ENCODE measurements around the gene ZNF444.

Gene ZNF444

DNA sequence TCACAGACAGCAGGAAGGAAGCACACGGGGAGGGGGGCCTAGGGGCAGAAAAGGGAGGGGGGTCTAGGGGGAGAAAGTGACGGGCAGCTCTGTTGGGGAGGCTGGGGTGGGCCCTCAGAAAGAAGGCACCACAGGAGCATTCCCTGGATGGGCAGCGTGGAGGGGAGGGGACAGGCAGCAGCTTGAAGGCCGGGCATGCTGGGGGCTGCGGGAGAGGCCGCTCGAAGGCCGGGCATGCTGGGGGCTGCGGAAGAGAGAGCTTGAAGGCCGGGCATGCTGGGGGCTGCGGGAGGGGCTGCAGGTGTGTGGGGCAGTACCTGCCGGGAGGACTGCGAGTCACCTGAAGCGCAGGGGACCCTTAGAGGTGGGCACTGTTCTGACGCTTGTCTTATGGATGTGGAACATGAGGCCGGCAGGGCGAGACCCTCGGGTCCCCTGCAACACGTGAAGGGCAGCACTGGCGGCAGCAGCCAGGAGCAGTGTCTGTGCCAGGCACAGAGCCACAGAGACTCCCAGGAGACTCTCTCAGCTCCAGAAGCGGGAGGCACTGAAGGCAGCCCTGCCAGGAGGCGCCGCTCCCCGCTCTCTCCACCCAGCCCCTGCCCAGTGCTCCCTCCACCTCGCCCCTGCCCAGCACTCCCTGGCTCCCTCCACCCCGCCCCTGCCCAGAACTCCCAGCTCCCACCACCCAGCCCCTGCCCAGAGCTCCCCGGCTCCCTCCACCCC, 33.3 kb upstream of the ZNF444 start:
- no peak for DNase-seq

GRCh38 chr19:56108447-56109195, 32.5 kb upstream of the ZNF444 start:
- no peak for DNase-seq

GRCh38 chr19:56109226-56109625, 31.9 kb upstream of the ZNF444 start:
- no peak for DNase-seq

GRCh38 chr19:56110515-56111448, 30.3 kb upstream of the ZNF444 start:
- DNase-seq, result no peak

DNA sequence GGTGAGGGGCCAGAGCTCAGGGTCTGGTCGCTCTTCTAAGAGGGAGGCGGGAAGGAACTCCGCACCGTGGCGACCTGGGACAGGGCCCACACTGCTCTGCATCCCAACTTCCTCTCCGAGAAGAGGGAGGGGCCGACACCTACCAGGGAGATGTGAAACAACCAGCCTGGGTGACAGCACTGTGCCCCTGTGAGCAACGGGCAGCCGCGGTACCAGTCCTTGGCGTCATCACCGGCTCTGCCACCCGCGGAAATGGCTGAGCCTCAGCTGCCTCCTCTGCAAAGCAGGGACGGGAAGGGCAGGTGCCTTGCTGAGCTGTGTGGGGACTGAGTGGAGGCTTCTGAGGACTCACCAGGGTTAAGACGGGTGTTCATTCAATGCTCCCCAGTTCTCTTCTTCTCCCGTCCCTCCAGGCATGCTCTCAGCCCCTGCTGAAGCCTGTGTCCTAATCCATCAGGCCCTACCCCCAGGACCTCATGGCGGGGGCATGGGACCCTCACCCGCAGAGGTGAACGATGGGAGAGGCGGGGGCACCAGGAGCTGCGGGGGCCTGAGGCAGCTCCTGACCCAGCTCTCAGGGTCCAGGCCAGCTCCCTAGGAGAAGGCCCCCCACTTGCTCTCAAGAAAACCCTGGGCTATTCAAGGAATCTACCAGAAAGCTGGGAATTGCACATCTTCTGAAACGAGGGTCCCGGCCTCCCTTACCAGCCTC, 29.3 kb upstream of the ZNF444 start:
- no peak for DNase-seq

DNA sequence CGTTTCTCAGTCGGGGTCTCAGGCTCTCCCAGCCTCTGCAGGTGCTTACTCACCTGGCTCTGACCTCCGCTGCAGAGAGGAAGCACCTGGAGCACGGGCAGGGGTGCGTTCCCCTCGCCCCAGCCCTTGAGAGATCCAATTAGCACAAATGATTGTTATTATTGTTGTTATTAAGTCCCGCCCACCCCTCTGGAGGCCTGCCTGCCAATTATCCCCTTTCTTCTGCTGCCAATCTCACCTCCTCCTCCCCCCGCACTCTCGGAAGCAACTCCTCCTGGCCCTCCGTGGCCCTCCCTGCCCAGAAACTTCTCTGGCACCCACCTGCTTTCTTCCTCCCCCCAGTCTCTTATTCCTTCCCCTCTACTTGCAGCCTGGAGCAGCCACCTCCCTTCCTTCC, 28.8 kb upstream of the ZNF444 start:
- DNase-seq, result no peak

DNA sequence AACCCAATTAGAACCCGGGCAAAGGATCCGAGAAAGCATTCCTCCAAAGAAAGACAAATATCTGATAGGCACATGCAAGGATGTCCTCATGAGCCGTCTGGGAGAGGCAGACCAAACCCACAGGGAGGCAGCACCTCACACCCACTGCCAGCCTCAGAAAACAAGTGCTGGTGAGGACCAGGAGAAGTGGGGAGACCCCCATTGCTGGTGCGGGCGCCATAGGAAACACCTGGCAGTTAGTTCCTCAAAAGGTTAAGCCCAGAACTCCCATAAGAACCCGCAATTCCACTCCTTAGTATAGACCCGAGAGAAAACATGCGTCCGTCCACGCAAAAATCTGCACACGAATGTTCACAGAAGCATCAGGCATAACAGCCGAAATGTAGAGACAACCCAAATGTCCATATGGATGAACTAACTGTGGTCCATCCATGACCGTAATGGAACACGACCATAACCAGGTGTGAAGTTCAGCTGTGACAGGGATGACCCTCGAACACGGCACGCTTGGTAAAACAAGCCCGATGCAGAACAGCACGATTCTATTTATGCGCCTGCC, 27.9 kb upstream of the ZNF444 start:
- no peak for DNase-seq

DNA sequence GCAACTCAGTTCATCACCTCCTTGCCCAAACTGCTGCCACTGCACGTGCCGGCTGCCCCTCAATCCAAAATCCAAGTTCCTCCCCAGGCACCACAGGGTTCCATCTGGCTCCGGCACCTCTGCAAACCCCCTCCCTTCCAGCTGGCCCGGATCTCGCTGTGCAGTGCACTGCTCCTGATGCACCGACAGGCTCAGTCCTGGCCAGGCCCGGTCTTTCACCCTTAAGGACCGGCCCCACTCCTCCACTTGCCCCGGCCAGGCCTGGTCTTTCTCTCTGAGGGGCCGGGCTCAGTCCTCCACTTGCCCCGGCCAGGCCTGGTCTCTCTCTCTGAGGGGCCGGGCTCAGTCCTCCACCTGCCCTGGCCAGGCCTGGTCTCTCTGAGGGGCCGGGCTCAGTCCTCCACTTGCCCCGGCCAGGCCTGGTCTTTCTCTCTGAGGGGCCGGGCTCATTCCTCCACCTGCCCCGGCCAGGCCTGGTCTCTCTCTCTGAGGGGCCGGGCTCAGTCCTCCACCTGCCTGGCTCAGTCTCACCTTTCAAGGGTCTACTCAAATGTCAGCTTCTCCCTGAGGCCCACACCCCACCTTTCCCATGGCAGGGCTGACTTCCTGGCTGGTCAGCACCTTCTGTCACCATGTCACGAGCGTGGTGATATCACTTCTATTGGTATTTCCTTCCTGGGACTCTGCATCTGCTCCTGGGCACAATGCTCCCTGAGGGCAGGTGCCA, 26.9 kb upstream of the ZNF444 start:
- DNase-seq, result no peak

- DNase-seq, result no peak
Observed at GRCh38 chr19:56114778-56115110, 26.3 kb upstream of the ZNF444 start.

- no peak for DNase-seq
Observed at GRCh38 chr19:56115490-56115889, 25.6 kb upstream of the ZNF444 start.

GRCh38 chr19:56116606-56117005, 24.5 kb upstream of the ZNF444 start:
- no peak for DNase-seq

GRCh38 chr19:56117376-56117884, 23.7 kb upstream of the ZNF444 start:
- no peak for DNase-seq

DNA sequence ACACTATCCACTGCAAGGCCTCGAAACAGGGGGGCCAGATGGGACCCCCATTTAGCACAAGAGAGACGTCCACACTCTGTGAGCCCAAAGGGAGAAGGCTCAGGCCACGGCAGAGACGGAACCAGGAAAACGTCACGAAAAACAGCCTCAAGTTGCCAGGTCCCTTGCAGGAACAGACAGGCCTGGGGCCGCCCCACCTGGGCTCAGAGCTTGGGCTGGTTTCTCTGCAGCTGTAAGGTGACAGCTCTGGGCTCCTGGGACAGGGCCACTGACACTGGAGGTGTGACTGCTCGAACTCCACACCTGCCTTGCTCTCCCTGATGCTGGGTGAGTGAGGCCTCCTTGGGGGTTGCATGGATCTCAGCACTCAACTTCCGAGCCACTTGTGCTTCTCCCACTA, 23.2 kb upstream of the ZNF444 start:
- DNase-seq, result no peak

DNA sequence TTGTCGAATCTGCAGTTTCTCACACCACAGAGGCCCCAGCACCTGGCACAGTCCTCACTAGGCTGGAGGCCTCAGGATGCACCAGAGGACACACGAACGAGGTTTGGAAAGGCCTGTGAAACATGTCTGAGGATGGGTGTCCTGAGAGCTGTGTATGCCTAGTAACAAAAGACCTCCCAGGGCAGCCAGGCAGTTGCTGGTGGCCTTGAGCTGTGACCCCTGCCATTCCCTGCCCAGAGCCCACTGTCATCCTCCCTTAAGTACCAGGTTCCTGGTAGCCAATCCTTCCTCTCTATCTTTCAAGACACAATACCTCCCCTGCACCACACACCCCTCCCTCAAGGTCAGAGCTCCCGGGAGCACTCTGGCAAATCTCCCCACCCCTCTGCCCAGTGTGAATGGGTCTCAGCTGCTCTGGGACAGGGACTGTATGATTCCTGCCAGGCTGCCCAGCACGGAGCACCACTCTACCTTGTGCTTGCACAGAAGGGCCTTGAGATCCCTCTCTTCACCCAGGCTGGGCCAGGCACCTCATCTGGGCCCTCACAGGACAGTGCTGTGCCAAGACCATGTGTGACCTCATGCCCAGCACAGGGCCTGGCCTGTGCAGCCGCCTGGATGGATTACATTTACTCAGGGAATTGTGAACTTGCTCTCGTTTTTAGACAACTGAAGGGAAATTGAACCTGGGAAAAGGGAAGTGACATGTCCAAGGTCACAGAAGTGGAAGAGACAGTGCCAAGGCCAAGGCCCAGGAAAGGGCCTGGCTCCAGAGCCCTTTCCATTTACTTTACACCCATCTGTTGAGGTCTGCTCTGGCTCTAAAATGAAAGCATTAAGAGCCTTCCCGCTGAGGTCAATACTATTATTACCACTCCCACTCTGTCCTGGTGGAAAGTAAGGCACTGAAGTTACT, 22.2 kb upstream of the ZNF444 start:
- DNase-seq, result no peak

DNA sequence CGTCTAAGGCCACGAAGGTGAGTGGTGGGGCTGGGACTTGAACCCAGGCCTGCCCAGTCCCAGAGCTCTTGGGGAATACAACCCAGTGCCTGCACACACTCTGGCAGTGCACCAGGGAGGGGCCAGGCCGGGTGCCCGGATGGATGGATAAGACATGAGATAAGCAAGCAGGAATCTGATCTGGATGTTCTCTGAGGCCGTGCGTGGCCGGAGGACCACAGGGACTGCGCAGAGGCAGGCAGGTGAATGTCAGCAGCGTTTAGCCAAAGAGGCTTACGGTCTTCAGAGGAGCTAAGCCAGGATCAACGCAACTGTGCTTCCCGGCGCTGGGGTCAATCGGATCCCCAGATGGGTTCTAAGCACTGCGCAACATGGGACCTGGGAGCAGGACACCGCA, 21.5 kb upstream of the ZNF444 start:
- DNase-seq, result no peak

DNA sequence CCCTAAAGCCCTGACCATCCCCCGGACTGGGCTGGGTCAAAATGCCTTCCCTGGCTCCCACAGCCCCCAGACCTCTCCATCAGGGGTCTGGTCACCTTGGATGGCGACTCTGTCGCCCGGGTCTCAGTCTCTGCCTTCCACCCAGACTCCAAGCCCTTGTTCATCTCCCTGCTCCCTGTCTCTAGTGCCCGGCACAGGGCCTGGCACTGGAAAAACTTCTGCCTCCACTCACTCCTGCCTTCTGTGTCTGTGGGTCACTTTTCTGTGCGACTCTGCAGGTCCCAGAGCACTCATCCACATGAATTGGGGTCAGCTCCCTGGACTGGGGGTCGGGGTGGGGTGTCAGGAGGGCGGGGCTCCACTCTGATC, 21.1 kb upstream of the ZNF444 start:
- no peak for DNase-seq

- DNase-seq, result no peak
Observed at GRCh38 chr19:56120371-56121179, 20.5 kb upstream of the ZNF444 start.

- DNase-seq, result peak; percentile 83
Observed at GRCh38 chr19:56121180-56122167, 19.6 kb upstream of the ZNF444 start, which contains the start of gene ZNF787. TSS of gene ZNF787 (minus strand) at chr19:56121295. CDS start at chr19:56103217, 18,078 bp downstream.

Measured in SHP77 treated with DMSO at 0.1 percent for 48 hours (cell line).